OCI-LY1 (cell line): ENCODE data around the gene TGM2.

Experiments used
- H2AFZ ChIP-seq: fragments of 200-600 bp; sonication (generic), shearing (Covaris generic); 2 replicates; pipeline ENCODE4 v1.6.0; 2014; ENCODE audit warnings: antibody characterized with exemption, mild to moderate bottlenecking, low read length
- H3F3A ChIP-seq: fragments of 200-600 bp; sonication (generic), shearing (Covaris generic); 2 replicates; pipeline ENCODE4 v1.6.0; 2014; ENCODE audit warnings: mild to moderate bottlenecking, antibody characterized with exemption, low read length, moderate library complexity; ENCODE audit not compliant: insufficient read depth
- H3K27ac ChIP-seq: fragments of 200-600 bp; sonication (generic); 2 replicates; pipeline ENCODE4 v1.5.1; 2014; ENCODE audit warnings: low read length, mixed run types, mild to moderate bottlenecking, low read depth; ENCODE audit not compliant: poor library complexity, severe bottlenecking
- H3K27me3 ChIP-seq: fragments of 200-600 bp; sonication (generic); 2 replicates; pipeline ENCODE4 v1.6.0; 2014; ENCODE audit warnings: antibody characterized with exemption, mild to moderate bottlenecking, low read length, moderate library complexity; ENCODE audit not compliant: insufficient read depth
- H3K36me3 ChIP-seq: fragments of 200-600 bp; sonication (generic); 2 replicates; pipeline ENCODE4 v1.6.1; 2014; ENCODE audit warnings: mild to moderate bottlenecking, antibody characterized with exemption, low read length, moderate library complexity, mixed read lengths; ENCODE audit not compliant: insufficient read depth
- H3K4me1 ChIP-seq: fragments of 200-600 bp; sonication (generic); 2 replicates; pipeline ENCODE4 v1.5.1; 2014; ENCODE audit warnings: mild to moderate bottlenecking, low read length, moderate library complexity; ENCODE audit not compliant: insufficient read depth, severe bottlenecking
- H3K4me2 ChIP-seq: fragments of 200-600 bp; sonication (generic), shearing (Covaris generic); 2 replicates; pipeline ENCODE4 v1.6.1; 2014; ENCODE audit warnings: low read length
- H3K4me3 ChIP-seq: fragments of 200-600 bp; sonication (generic); 2 replicates; pipeline ENCODE4 v1.5.1; 2014; ENCODE audit warnings: low read length, low read depth, mild to moderate bottlenecking, mixed read lengths; ENCODE audit not compliant: poor library complexity, severe bottlenecking
- H3K79me2 ChIP-seq: fragments of 200-600 bp; shearing (Covaris generic); 2 replicates; pipeline ENCODE4 v1.6.1; 2016; ENCODE audit warnings: mixed run types, low read length, mixed read lengths; ENCODE audit not compliant: insufficient read depth
- H3K9ac ChIP-seq: fragments of 200-600 bp; sonication (generic), shearing (Covaris generic); 2 replicates; pipeline ENCODE4 v1.6.1; 2014; ENCODE audit warnings: mild to moderate bottlenecking, low read length, mixed read lengths
- H3K9me2 ChIP-seq: fragments of 200-600 bp; sonication (generic), shearing (Covaris generic); 2 replicates; pipeline ENCODE4 v1.6.1; 2014; ENCODE audit warnings: low read depth, mild to moderate bottlenecking, low read length, mixed read lengths
- H3K9me3 ChIP-seq: fragments of 200-600 bp; shearing (Covaris generic); 2 replicates; pipeline ENCODE4 v1.6.1; 2014; ENCODE audit warnings: low read length, mixed read lengths
- H4K20me1 ChIP-seq: fragments of 200-600 bp; sonication (generic), shearing (Covaris generic); 2 replicates; pipeline ENCODE4 v1.6.0; 2016; ENCODE audit warnings: mild to moderate bottlenecking, low read length; ENCODE audit not compliant: insufficient read depth
- CTCF ChIP-seq: fragments of 200-600 bp; sonication (generic), shearing (Covaris generic); IDR thresholded peaks from 2 replicates; pipeline ENCODE4 v1.5.1; 2017; ENCODE audit warnings: mild to moderate bottlenecking, antibody characterized with exemption, low read length, moderate library complexity, mixed read lengths
- EZH2 ChIP-seq: fragments of 200-600 bp; sonication (generic), shearing (Covaris generic); IDR thresholded peaks from 2 replicates; pipeline ENCODE4 v1.8.0; 2017; ENCODE audit warnings: borderline replicate concordance, mixed run types, mild to moderate bottlenecking, antibody characterized with exemption, low read length, moderate library complexity, mixed read lengths

Gene TGM2

GRCh38 chr20:38135651-38136420, 29.2 kb downstream of the TGM2 start:
- H4K20me1 ChIP-seq = no peaks in the 10 kb centered on the region
- no peaks in the 10 kb centered on the region for H3K9me2 ChIP-seq
- H3K27ac ChIP-seq = no peak overlapping the region
- H3K27me3 ChIP-seq = 0 out of 2 replicates have a peak, but pooled peaks cover 4% of the 10 kb centered on the region
- H2AFZ ChIP-seq = no peak overlapping the region
- H3K4me3 ChIP-seq = no peak overlapping the region
- no peaks in the 10 kb centered on the region for H3F3A ChIP-seq
- no peaks in the 10 kb centered on the region for H3K9me3 ChIP-seq
- TF ChIP-seq EZH2 (no peak), CTCF (no peak)
- no peaks in the 10 kb centered on the region for H3K4me1 ChIP-seq
- no peaks in the 10 kb centered on the region for H3K36me3 ChIP-seq
- no peak overlapping the region for H3K9ac ChIP-seq
- no peak overlapping the region for H3K4me2 ChIP-seq
- H3K79me2 ChIP-seq = no peaks in the 10 kb centered on the region

- no peaks in the 10 kb centered on the region for H3K36me3 ChIP-seq
- no peaks in the 10 kb centered on the region for H3K4me1 ChIP-seq
- no peaks in the 10 kb centered on the region for H3K9me3 ChIP-seq
- H3K27ac ChIP-seq = no peak overlapping the region
- TF ChIP-seq CTCF = no peak
- no peak for TF ChIP-seq EZH2
- H3K79me2 ChIP-seq = no peaks in the 10 kb centered on the region
- H3K4me3 ChIP-seq = no peak overlapping the region
- no peaks in the 10 kb centered on the region for H3K9me2 ChIP-seq
- H3K27me3 ChIP-seq = 0 out of 2 replicates have a peak, but pooled peaks cover 4% of the 10 kb centered on the region
- no peaks in the 10 kb centered on the region for H4K20me1 ChIP-seq
- H3K4me2 ChIP-seq = no peak overlapping the region
- H2AFZ ChIP-seq = no peak overlapping the region
- no peak overlapping the region for H3K9ac ChIP-seq
- H3F3A ChIP-seq = no peaks in the 10 kb centered on the region
Observed at GRCh38 chr20:38135271-38135650, 29.8 kb downstream of the TGM2 start.

GRCh38 chr20:38134427-38135270, 30.4 kb downstream of the TGM2 start:
- H4K20me1 ChIP-seq = no peaks in the 10 kb centered on the region
- H3K9me2 ChIP-seq = no peaks in the 10 kb centered on the region
- TF ChIP-seq CTCF = no peak
- no peak for TF ChIP-seq EZH2
- no peaks in the 10 kb centered on the region for H3K36me3 ChIP-seq
- H3K27ac ChIP-seq = no peak overlapping the region
- no peaks in the 10 kb centered on the region for H3K9me3 ChIP-seq
- H3K4me3 ChIP-seq = no peak overlapping the region
- H2AFZ ChIP-seq = no peak overlapping the region
- no peak overlapping the region for H3K9ac ChIP-seq
- no peaks in the 10 kb centered on the region for H3K79me2 ChIP-seq
- no peak overlapping the region for H3K4me2 ChIP-seq
- H3F3A ChIP-seq = no peaks in the 10 kb centered on the region
- H3K4me1 ChIP-seq = no peaks in the 10 kb centered on the region
- H3K27me3 ChIP-seq = 0 out of 2 replicates have a peak, but pooled peaks cover 4% of the 10 kb centered on the region
